Parathyroid adenoma (tissue), 2 donors: ENCODE measurements around the gene ZDHHC11.
"Not testable (repeated sequence)": the region's sequence is repeated elsewhere in the genome, so short reads cannot be mapped to it uniquely, and the experiment has no call there.

Experiments
- H2AFZ ChIP-seq: fragments of 300-600 bp; sonication (generic); one replicate; pipeline ENCODE4 v1.7.0; 2017; ENCODE audit warnings: antibody characterized with exemption, mild to moderate bottlenecking
- H3K27ac ChIP-seq: fragments of 300-600 bp; sonication (generic); one replicate; pipeline ENCODE4 v1.7.0; 2017
- H3K27me3 ChIP-seq: fragments of 300-600 bp; sonication (generic); one replicate; pipeline ENCODE4 v1.7.0; 2017; ENCODE audit warnings: low read length; ENCODE audit not compliant: control insufficient read depth, insufficient read depth
- H3K36me3 ChIP-seq: fragments of 300-600 bp; sonication (generic); one replicate; pipeline ENCODE4 v1.7.0; 2017; ENCODE audit warnings: low read length; ENCODE audit not compliant: control insufficient read depth, insufficient read depth
- H3K4me1 ChIP-seq: fragments of 300-600 bp; sonication (generic); one replicate; pipeline ENCODE4 v1.7.0; 2017; ENCODE audit warnings: control low read depth
- H3K4me2 ChIP-seq: fragments of 300-600 bp; sonication (generic); one replicate; pipeline ENCODE4 v1.7.0; 2017; ENCODE audit warnings: low read length
- H3K4me3 ChIP-seq: fragments of 300-600 bp; sonication (generic); one replicate; pipeline ENCODE4 v1.7.0; 2017; ENCODE audit warnings: low read depth, low read length
- H3K79me2 ChIP-seq: fragments of 300-600 bp; sonication (generic); one replicate; pipeline ENCODE4 v1.7.0; 2017; ENCODE audit warnings: control low read depth
- H3K9ac ChIP-seq: fragments of 300-600 bp; sonication (generic); one replicate; pipeline ENCODE4 v1.7.0; 2017; ENCODE audit warnings: mild to moderate bottlenecking
- H3K9me3 ChIP-seq: fragments of 300-600 bp; sonication (generic); one replicate; pipeline ENCODE4 v1.7.0; 2017; ENCODE audit warnings: low read length; ENCODE audit not compliant: control insufficient read depth
- CTCF ChIP-seq: fragments of 300-600 bp; sonication (generic); IDR thresholded peaks from one replicate; pipeline ENCODE4 v1.7.0; 2017; ENCODE audit warnings: antibody characterized with exemption, mild to moderate bottlenecking
- donor health status: primary hyperparathyroidism.

The ZDHHC11 gene

GRCh38 chr5:778967-779366 lies 71.8 kb downstream of the ZDHHC11 start:
- H3K79me2 ChIP-seq, H3K27me3 ChIP-seq, H3K9ac ChIP-seq, H3K36me3 ChIP-seq, H3K4me1 ChIP-seq, H3K27ac ChIP-seq, H3K4me2 ChIP-seq, H2AFZ ChIP-seq, H3K4me3 ChIP-seq, H3K9me3 ChIP-seq: not testable (repeated sequence)

DNA sequence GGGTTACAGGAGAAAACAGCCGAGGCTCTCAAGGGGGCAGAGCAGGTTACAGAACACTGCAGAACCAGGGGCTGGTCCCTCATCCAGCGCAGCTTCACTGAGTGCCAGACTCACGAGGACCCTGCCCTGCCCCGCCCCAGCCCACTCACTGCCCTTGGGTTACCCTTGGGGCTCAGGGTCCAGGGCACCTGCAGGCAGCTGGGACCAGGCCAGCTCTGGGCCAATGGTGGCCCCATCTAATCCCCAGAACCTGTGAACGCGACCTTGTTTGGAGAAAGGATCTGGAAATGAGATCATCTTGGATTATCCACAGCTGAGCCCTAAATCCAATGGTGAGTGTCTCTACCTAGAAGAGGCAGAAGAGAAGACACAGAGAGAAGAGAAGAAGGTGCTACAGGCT lies 72.4 kb downstream of the ZDHHC11 start:
- H3K27ac ChIP-seq, H3K79me2 ChIP-seq, H3K36me3 ChIP-seq, H3K9ac ChIP-seq, H3K9me3 ChIP-seq, H3K4me3 ChIP-seq, H3K4me1 ChIP-seq, H3K27me3 ChIP-seq, H3K4me2 ChIP-seq, H2AFZ ChIP-seq: not testable (repeated sequence)

- TF ChIP-seq CTCF: no peak
- no peaks in the 10 kb centered on the region for H3K4me1 ChIP-seq
- H3K4me2 ChIP-seq: no peak overlapping the region
- H3K4me3 ChIP-seq: no peak overlapping the region
- no peak overlapping the region for H3K9ac ChIP-seq
- H3K9me3 ChIP-seq: no peaks in the 10 kb centered on the region
- H3K79me2 ChIP-seq: no peaks in the 10 kb centered on the region
- H3K27ac ChIP-seq: no peak overlapping the region
- no peak overlapping the region for H2AFZ ChIP-seq
- H3K27me3 ChIP-seq: no peaks in the 10 kb centered on the region
- no peaks in the 10 kb centered on the region for H3K36me3 ChIP-seq
These were observed 73.0 kb downstream of the ZDHHC11 start for GRCh38 chr5:777756-778161.

DNA sequence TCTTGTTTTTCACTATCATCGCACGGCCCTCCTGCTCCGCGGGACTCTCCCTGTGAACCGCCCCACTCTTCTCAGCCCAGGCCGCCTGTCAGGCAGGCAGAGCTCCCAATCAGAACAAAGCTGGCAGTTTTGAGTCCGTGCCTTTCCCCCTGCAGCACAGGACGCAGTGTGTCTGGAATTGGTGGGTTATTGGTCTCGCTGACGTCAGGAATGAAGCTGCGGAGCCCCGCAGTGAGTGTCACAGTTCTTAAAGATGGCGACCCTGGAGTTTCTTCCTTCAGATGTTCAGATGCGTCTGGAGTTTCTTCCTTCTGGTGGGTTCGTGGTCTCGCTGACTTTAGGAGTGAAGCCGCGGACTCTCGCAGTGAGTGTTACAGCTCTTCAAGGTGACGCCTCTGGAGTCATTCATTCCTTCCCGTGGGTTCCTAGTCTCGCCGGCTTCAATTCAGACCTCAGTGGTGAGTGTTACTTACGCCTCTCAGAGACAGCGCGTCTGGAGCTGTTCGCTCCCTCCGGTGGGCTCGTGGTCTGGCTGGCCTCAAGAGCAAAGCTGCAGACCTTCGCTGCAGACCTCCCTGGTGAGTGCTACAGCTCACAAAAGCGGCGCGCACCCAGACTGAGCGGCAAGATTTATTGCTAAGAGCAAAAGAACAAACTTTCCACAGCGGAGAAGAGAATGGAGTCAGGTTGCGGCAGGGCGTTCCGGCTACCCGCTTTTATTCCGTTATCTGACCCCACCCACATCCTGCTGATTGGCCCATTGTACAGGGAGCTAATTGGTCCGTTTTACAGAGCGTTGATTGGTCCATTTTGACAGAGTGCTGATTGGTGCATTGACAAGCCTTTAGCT lies 73.7 kb downstream of the ZDHHC11 start:
- no peak for TF ChIP-seq CTCF
- H3K4me3 ChIP-seq: no peak overlapping the region

GRCh38 chr5:775961-776861 lies 74.6 kb downstream of the ZDHHC11 start:
- no peak for TF ChIP-seq CTCF
- no peak overlapping the region for H3K9ac ChIP-seq
- no peak overlapping the region for H3K27ac ChIP-seq

More for the DNA sequence above, 73.7 kb downstream of the ZDHHC11 start:
- Histone ChIP-seq H3K9ac (no peak overlapping the region), H3K4me1 (no peaks in the 10 kb centered on the region), H3K9me3 (no peaks in the 10 kb centered on the region), H3K27ac (no peak overlapping the region), H3K36me3 (no peaks in the 10 kb centered on the region), H3K4me2 (no peak overlapping the region), H3K27me3 (no peaks in the 10 kb centered on the region), H3K79me2 (no peaks in the 10 kb centered on the region), H2AFZ (no peak overlapping the region)

DNA sequence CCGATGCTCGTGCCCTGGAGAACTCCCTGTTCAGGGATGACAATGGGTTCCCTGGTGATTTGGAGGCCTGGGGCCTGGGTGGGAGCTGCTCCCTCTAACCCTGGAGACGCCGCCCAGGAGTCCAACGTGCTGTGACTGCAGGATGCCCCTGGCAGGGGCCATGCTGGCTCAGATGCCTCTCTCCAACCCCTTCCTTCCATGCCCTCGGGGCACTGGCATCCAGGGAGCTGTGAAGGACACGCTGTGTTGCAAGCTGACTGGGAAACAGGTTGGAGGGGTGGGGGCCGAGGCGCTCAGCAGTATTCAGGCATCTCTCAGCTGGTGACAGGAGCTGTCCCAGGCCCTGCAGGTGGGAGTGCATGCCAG lies 75.2 kb downstream of the ZDHHC11 start:
- H2AFZ ChIP-seq, H3K4me3 ChIP-seq, H3K27ac ChIP-seq, H3K4me1 ChIP-seq, H3K36me3 ChIP-seq, H3K4me2 ChIP-seq, H3K27me3 ChIP-seq, H3K9me3 ChIP-seq, H3K9ac ChIP-seq, H3K79me2 ChIP-seq: not testable (repeated sequence)

More at GRCh38 chr5:775961-776861, 74.6 kb downstream of the ZDHHC11 start:
- Histone ChIP-seq H3K79me2 (no peaks in the 10 kb centered on the region), H3K4me3 (no peak overlapping the region), H3K27me3 (no peaks in the 10 kb centered on the region), H3K36me3 (no peaks in the 10 kb centered on the region), H3K9me3 (no peaks in the 10 kb centered on the region), H3K4me1 (no peaks in the 10 kb centered on the region), H3K4me2 (no peak overlapping the region), H2AFZ (no peak overlapping the region)

DNA sequence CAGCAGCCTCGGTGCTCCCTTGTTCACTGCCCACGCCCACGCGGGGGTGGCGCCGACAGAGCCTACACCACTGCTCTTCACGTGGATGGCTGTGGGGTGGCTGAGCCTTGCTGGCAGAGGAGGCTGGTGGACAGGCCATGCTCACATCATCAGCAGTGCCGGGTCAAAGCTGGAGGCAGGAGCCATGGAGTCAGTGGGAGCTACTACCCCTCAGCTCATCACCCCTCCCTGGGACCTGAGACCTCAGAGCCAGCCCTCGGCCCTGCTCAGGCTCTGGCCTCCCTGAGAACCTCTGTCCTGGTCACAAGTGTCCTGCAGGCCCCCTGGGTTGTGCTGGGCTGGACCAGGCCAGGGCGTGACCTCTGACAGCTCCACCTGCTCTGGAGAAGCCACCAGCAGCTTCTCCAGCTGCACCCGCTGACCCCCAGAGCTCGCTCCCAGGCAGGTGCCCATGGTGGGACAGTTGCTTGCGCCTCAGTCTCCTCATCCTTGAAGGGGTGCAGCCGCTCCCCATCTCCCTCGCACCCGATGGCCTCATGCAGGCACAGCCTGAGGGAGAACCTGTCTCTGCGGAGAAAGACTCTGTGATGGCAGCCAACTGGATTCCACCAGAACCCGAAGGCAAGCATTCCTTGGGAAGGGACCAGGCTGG lies 75.8 kb downstream of the ZDHHC11 start:
- not testable (repeated sequence) for H3K4me2 ChIP-seq, H2AFZ ChIP-seq, H3K9me3 ChIP-seq, H3K9ac ChIP-seq, H3K27ac ChIP-seq, H3K27me3 ChIP-seq, H3K79me2 ChIP-seq, H3K4me1 ChIP-seq, H3K36me3 ChIP-seq, H3K4me3 ChIP-seq

- H3K27me3 ChIP-seq, H3K9ac ChIP-seq, H3K4me2 ChIP-seq, H3K27ac ChIP-seq, H3K4me1 ChIP-seq, H3K4me3 ChIP-seq, H3K9me3 ChIP-seq, H2AFZ ChIP-seq, H3K79me2 ChIP-seq, H3K36me3 ChIP-seq: not testable (repeated sequence)
These were observed 76.5 kb downstream of the ZDHHC11 start for GRCh38 chr5:774304-774703.
